Ishikawa (cell line): ENCODE measurements around the gene AASS.
A peak's percentile ranks its signal among the peaks of the same experiment; 100 is the strongest.

ENCODE experiments used
- CEBPB ChIP-seq: IDR thresholded peaks from 2 replicates; pipeline ENCODE4 v1.6.1; 2012
- CREB1 ChIP-seq: IDR thresholded peaks from 2 replicates; pipeline ENCODE4 v1.6.1; 2012; ENCODE audit warnings: low read depth
- EGR1 ChIP-seq: IDR thresholded peaks from 2 replicates; pipeline ENCODE4 v1.6.1; 2012
- EP300 ChIP-seq: IDR thresholded peaks from 2 replicates; pipeline ENCODE4 v1.6.1; 2012; ENCODE audit warnings: borderline replicate concordance
- FOXM1 ChIP-seq: IDR thresholded peaks from 2 replicates; pipeline ENCODE4 v1.6.1; 2012; ENCODE audit warnings: low read depth, borderline replicate concordance
- MAX ChIP-seq: IDR thresholded peaks from 2 replicates; pipeline ENCODE4 v1.6.1; 2012
- NFIC ChIP-seq: IDR thresholded peaks from 2 replicates; pipeline ENCODE4 v1.6.1; 2012
- RAD21 ChIP-seq: IDR thresholded peaks from 2 replicates; pipeline ENCODE4 v1.6.1; 2012; ENCODE audit warnings: low read depth
- REST ChIP-seq: IDR thresholded peaks from 2 replicates; pipeline ENCODE4 v1.6.1; 2012; ENCODE audit warnings: low read depth, mild to moderate bottlenecking
- TAF1 ChIP-seq: IDR thresholded peaks from 2 replicates; pipeline ENCODE4 v1.6.1; 2012; ENCODE audit warnings: low read depth, mild to moderate bottlenecking
- TCF12 ChIP-seq: IDR thresholded peaks from 2 replicates; pipeline ENCODE4 v1.6.1; 2012; ENCODE audit warnings: low read depth
- YY1 ChIP-seq: IDR thresholded peaks from 2 replicates; pipeline ENCODE4 v1.6.1; 2012; ENCODE audit warnings: low read depth

DNA sequence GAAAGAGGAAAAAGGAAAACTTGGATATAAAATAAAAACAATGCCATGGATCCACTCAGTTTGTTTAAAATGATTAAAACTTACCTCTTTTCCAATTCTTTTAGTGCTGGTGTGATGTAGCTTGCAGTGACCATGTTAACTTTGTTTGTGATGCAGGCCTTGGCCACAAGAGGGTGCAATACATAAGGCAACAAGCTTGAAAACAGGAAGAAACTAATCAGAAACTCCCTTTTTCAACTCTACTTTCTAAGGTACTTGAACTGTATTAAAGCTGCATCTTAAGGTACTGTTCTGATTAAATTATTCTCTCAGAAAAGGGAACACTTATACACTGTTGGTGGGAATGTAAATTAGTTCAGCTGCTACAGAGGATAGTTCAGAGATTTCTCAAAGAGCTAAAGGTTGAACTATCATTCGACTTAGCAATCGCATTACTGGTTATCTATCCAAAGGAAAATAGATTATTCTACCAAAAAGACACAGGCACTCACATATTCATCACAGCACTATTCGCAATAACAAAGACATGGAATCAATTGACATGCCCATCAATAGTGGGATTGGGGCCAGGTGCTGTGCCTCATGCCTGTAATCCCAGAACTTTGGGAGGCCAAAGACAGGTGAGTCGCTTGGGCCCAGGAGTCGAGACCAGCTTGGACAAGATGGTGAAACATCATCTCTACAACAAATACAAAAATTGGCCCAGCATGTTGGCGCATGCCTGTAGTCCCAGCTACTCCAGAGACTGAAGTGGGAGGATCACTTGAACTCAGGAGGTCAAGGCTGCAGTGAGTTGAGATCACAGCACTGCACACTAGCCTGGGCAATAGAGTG is 50.9 kb downstream of the AASS start:
- TF ChIP-seq EGR1 = no peak
- peak; percentile 64 for TF ChIP-seq RAD21
- no peak for TF ChIP-seq CREB1
- no peak for TF ChIP-seq EP300
- no peak for TF ChIP-seq NFIC
- no peak for TF ChIP-seq REST
- no peak for TF ChIP-seq TAF1
- TF ChIP-seq CEBPB = no peak
- TF ChIP-seq TCF12 = no peak
- no peak for TF ChIP-seq FOXM1
- no peak for TF ChIP-seq MAX
- TF ChIP-seq YY1 = no peak
